HG03354 (cell line): ENCODE data around the gene PCK2.
A peak's percentile ranks its signal among the peaks of the same experiment; 100 is the strongest.

Experiments used
- ATAC-seq: cut with Tn5 transposase; IDR thresholded peaks from one replicate; pipeline ENCODE4 v1.9.1; 2021; ENCODE audit warnings: mild to moderate bottlenecking; ENCODE audit not compliant: unreplicated experiment, poor library complexity, severe bottlenecking

PCK2 gene

GRCh38 chr14:24113379-24113800 is 19.3 kb downstream of the PCK2 start:
- no peak for ATAC-seq

- ATAC-seq = peak; percentile 34
Observed at GRCh38 chr14:24113801-24114531, 19.9 kb downstream of the PCK2 start.

GRCh38 chr14:24114532-24115421 is 20.7 kb downstream of the PCK2 start, which contains the start of the genes DCAF11 and NRL:
TSS of gene DCAF11 (plus strand) at chr14:24114777. CDS start at chr14:24115595, 818 bp downstream.
TSS of gene NRL (minus strand) at chr14:24114949. CDS start at chr14:24082848, 32,101 bp downstream.
- peak; percentile 86 for ATAC-seq

GRCh38 chr14:24115422-24116127 is 21.5 kb downstream of the PCK2 start:
- no peak for ATAC-seq

GRCh38 chr14:24116128-24116814 is 22.2 kb downstream of the PCK2 start:
- ATAC-seq = no peak

GRCh38 chr14:24117179-24117578 is 23.1 kb downstream of the PCK2 start:
- no peak for ATAC-seq

- ATAC-seq = no peak
Observed at GRCh38 chr14:24119691-24120090, 25.6 kb downstream of the PCK2 start.

GRCh38 chr14:24121210-24121609 is 27.1 kb downstream of the PCK2 start:
- ATAC-seq = no peak

GRCh38 chr14:24122416-24122815 is 28.3 kb downstream of the PCK2 start:
- ATAC-seq = no peak

- ATAC-seq = no peak
Observed at GRCh38 chr14:24122898-24123297, 28.8 kb downstream of the PCK2 start.

- no peak for ATAC-seq
Observed at GRCh38 chr14:24123424-24124417, 29.6 kb downstream of the PCK2 start.

- ATAC-seq = no peak
Observed at GRCh38 chr14:24126939-24127338, 32.8 kb downstream of the PCK2 start.

- ATAC-seq = no peak
Observed at GRCh38 chr14:24127673-24128072, 33.6 kb downstream of the PCK2 start.

GRCh38 chr14:24129410-24129998 is 35.4 kb downstream of the PCK2 start:
- no peak for ATAC-seq

GRCh38 chr14:24130380-24130716 is 36.2 kb downstream of the PCK2 start, which contains the start of gene FITM1:
TSS of gene FITM1 (plus strand) at chr14:24130659. CDS start at chr14:24131564, 905 bp downstream.
- no peak for ATAC-seq

GRCh38 chr14:24130717-24131548 is 36.8 kb downstream of the PCK2 start:
- ATAC-seq = no peak

GRCh38 chr14:24131549-24131966 is 37.4 kb downstream of the PCK2 start:
- no peak for ATAC-seq
